GM12878 (cell line): ENCODE results near the gene TBC1D25. TPM values are rescaled to one million over a fixed set of nuclear protein-coding genes. Genes with fewer than 3 reads are reported as not detected.

ENCODE experiments used
- ATAC-seq: fragments of 200-7000 bp; cut with Tn5 transposase; 3 replicates; pipeline ENCODE4 v1.9.1; 2020; ENCODE audit warnings: mild to moderate bottlenecking, moderate library complexity
- BruUV-seq: library from RNA; stranded (reverse); fragments of 400-500 nt; replicated peaks from 2 replicates; lab custom pipeline; 2021; lab: Mats Ljungman, UMichigan
- CTCF ChIA-PET: fragments of 300-600 bp; sonication (Branson Sonifier 250); formaldehyde crosslinking; extraction: SDS; loops from one replicate; lab custom pipeline; 2021; ENCODE audit warnings: inconsistent platforms; lab: Yijun Ruan, JAX
- POLR2A ChIA-PET: fragments of 350-600 bp; formaldehyde crosslinking; extraction: SDS; loops from one replicate; lab custom pipeline; 2021; ENCODE audit warnings: inconsistent platforms; lab: Charles Lee
- RAD21 ChIA-PET: fragments of 300-600 bp; sonication (Branson Sonifier 250); formaldehyde crosslinking; loops from one replicate; lab custom pipeline; 2023; ENCODE audit warnings: antibody characterized with exemption; ENCODE audit not compliant: unreplicated experiment; lab: Charles Lee
- SMC1A ChIA-PET: fragments of 300-600 bp; sonication (Branson Sonifier 250); formaldehyde crosslinking; loops from one replicate; lab custom pipeline; 2023; ENCODE audit not compliant: unreplicated experiment, uncharacterized antibody; lab: Charles Lee
- DNase-seq: peaks from one replicate; pipeline ENCODE4 v3.0.0-alpha.2; 2011; ENCODE audit warnings: low read depth, low spot score
- FAIRE-seq: peaks from 3 replicates; lab custom pipeline; 2011; peaks lifted over from hg19 to GRCh38; lab: Jason Lieb, UNC
- H2AFZ ChIP-seq: 2 replicates; pipeline ENCODE4 v1.6.0; 2011; ENCODE audit warnings: low read depth, low read length, control low read depth; ENCODE audit not compliant: control insufficient read depth
- H3K27ac ChIP-seq: 2 replicates; pipeline ENCODE4 v1.5.1; 2011; ENCODE audit warnings: control low read depth; ENCODE audit not compliant: control insufficient read depth, insufficient read depth
- H3K27me3 ChIP-seq, 2 experiments: replicated peaks in 1 of 2; 2 replicates each; pipeline versions ENCODE4 v1.6.0 to v1.6.1; 2011; ENCODE audit warnings: low read length in 1 of 2; ENCODE audit not compliant: control insufficient read depth in 2 of 2, insufficient read depth in 2 of 2
- H3K36me3 ChIP-seq, 2 experiments: 2 replicates each; pipeline ENCODE4 v1.5.1; 2011; ENCODE audit warnings: low read length in 1 of 2; ENCODE audit not compliant: control insufficient read depth in 2 of 2, insufficient read depth in 2 of 2
- H3K4me1 ChIP-seq: 2 replicates; pipeline ENCODE4 v1.6.1; 2011; ENCODE audit warnings: mild to moderate bottlenecking, low read length, moderate library complexity, mixed read lengths; ENCODE audit not compliant: control insufficient read depth, insufficient read depth
- H3K4me2 ChIP-seq: 2 replicates; pipeline ENCODE4 v1.6.0; 2011; ENCODE audit warnings: control low read depth; ENCODE audit not compliant: control insufficient read depth, insufficient read depth
- H3K4me3 ChIP-seq: fragments of 200-600 bp; sonication (generic); 2 replicates; pipeline ENCODE4 v1.5.1; 2016
- H3K79me2 ChIP-seq: 2 replicates; pipeline ENCODE4 v1.6.0; 2011; ENCODE audit warnings: low read length; ENCODE audit not compliant: control insufficient read depth, insufficient read depth
- H3K9ac ChIP-seq: 2 replicates; pipeline ENCODE4 v1.8.0; 2011; ENCODE audit warnings: low read length, control low read depth, mixed read lengths; ENCODE audit not compliant: control insufficient read depth, insufficient read depth
- H3K9me3 ChIP-seq: replicated peaks from 3 replicates; pipeline ENCODE4 v1.5.1; 2011; ENCODE audit warnings: mild to moderate bottlenecking, low read length; ENCODE audit not compliant: control insufficient read depth, insufficient read depth
- H4K20me1 ChIP-seq: 2 replicates; pipeline ENCODE4 v1.6.0; 2011; ENCODE audit not compliant: control insufficient read depth, insufficient read depth
- DPF2 ChIP-seq: fragments of 450-650 bp; IDR thresholded peaks from 2 replicates; pipeline ENCODE4 v1.6.1; 2017; ENCODE audit warnings: mild to moderate bottlenecking
- JUND ChIP-seq: IDR thresholded peaks from 2 replicates; pipeline ENCODE4 v1.6.1; 2012; ENCODE audit warnings: low read depth, mild to moderate bottlenecking, low read length, improper control_type of control experiment, moderate library complexity
- SRF ChIP-seq, 2 experiments: IDR thresholded peaks; 2 replicates each; pipeline ENCODE4 v1.6.1; 2011; ENCODE audit warnings: low read depth in 2 of 2, low read length in 2 of 2, mild to moderate bottlenecking in 1 of 2, moderate library complexity in 1 of 2
- ZNF384 ChIP-seq: IDR thresholded peaks from 2 replicates; pipeline ENCODE4 v1.6.1; 2012; ENCODE audit warnings: low read depth, mild to moderate bottlenecking, low read length, improper control_type of control experiment, borderline replicate concordance
- ZNF592 ChIP-seq: fragments of 450-650 bp; IDR thresholded peaks from 2 replicates; pipeline ENCODE4 v1.6.1; 2017; ENCODE audit warnings: mild to moderate bottlenecking, moderate library complexity
- WGBS: methylation state at CpG from one replicate; pipeline ENCODE4 v1.1.6; 2016; ENCODE audit warnings: low lambda C conversion rate; ENCODE audit not compliant: insufficient replicate concordance, insufficient coverage; ENCODE audit errors: missing lambda C conversion rate; 5-methylcytosine and 5-hydroxymethylcytosine counted together
- in situ Hi-C: fragments of 300-500 bp; cut with MboI; formaldehyde crosslinking; loops from 9 replicates; pipeline ENCODE4 v1.14.3; 2018; ENCODE audit warnings: mixed read lengths
- intact Hi-C: fragments of 100-400 bp; cut with micrococcal nuclease; formaldehyde crosslinking; loops from one replicate; pipeline ENCODE4 v1.14.2; 2022; ENCODE audit not compliant: unreplicated experiment
- polyA plus RNA-seq, 11 experiments: library from polyadenylated mRNA; depleted of rRNA in 4 of 11; unstranded in 6 of 11; stranded (reverse) in 5 of 11; fragments of >200 nt; fragmentation: Nextera tagmentation in 4 of 11; fragmentation: Illumina TruSeq in 1 of 11; extraction: Ambion mirVana in 4 of 11; extraction: Trizol in 1 of 11; gene quantifications; 1 replicate in 1 of 11; 2 replicates in 10 of 11; pipeline versions ENCODE4 v1.2.1 to v1.2.3, GENCODE V29; 2011 to 2016; ENCODE audit warnings: inconsistent platforms in 2 of 11, missing spikeins in 2 of 11, low read depth in 1 of 11
- total RNA-seq, 4 experiments: library from RNA; depleted of rRNA in 3 of 4; stranded (reverse); fragments of >200 nt in 3 of 4; fragmentation: Illumina TruSeq in 1 of 4; extraction: Trizol in 1 of 4; gene quantifications; 2 replicates each; pipeline versions ENCODE4 v1.2.1 to v1.2.3, GENCODE V29; 2013 to 2021

Gene TBC1D25
- total and polyA plus RNA-seq, 10 of the 15 experiments (the other 5 are each of a cell fraction or from before 2014, with no cell fraction given): 0.79 to 17.3 (median 10.0) TPM

- Histone ChIP-seq H3K27me3 (no peaks in the 10 kb centered on the region), H3K9ac (no peak overlapping the region), H3K4me2 (no peak overlapping the region), H3K9me3 (no peaks in the 10 kb centered on the region), H4K20me1 (no peaks in the 10 kb centered on the region), H3K36me3 (no peaks in the 10 kb centered on the region), H3K27ac (no peak overlapping the region), H3K4me1 (no peaks in the 10 kb centered on the region), H3K4me3 (no peak overlapping the region), H3K79me2 (no peaks in the 10 kb centered on the region), H2AFZ (no peak overlapping the region)
- BruUV-seq: no TSS peak
- CTCF ChIA-PET: interaction anchor here (0.7 kb wide), 1 partner anchor 777 kb away, joined by 3 read pairs; no protein-coding TSS in a partner anchor
- no peak for TF ChIP-seq JUND
- TF ChIP-seq ZNF384: no peak
- TF ChIP-seq SRF (IDR thresholded peaks at IDR 0.05; ENCODE audit: low read depth in 2 of 2, low read length in 2 of 2): no peak
- TF ChIP-seq DPF2: no peak
- no peak for TF ChIP-seq ZNF592
- in situ Hi-C loops (no loop called here), intact Hi-C loops (no loop called here)
- DNase-seq: no peak
- whole genome bisulfite sequencing: 65% methylated on average over 9 of the region's 9 CpGs
- no peak for ATAC-seq
- SMC1A ChIA-PET: no interaction called here
- POLR2A ChIA-PET: interaction anchor here (0.6 kb wide), 1 partner anchor 161 kb away, joined by 4 read pairs; no protein-coding TSS in a partner anchor
- RAD21 ChIA-PET: no interaction called here
- FAIRE-seq: no peak
Measured at GRCh38 chrX:48514868-48515460, 24.6 kb upstream of the TBC1D25 start.
